DMS153 treated with DMSO at 0.1 percent for 48 hours (cell line): ENCODE measurements around the gene ABO.
"Not testable (repeated sequence)": the region's sequence is repeated elsewhere in the genome, so short reads cannot be mapped to it uniquely, and the experiment has no call there.

Experiments used
- DNase-seq: peaks from one replicate; lab custom pipeline; 2025; ENCODE audit not compliant: unreplicated experiment; lab: John Stamatoyannopoulos, UW

The ABO gene

DNA sequence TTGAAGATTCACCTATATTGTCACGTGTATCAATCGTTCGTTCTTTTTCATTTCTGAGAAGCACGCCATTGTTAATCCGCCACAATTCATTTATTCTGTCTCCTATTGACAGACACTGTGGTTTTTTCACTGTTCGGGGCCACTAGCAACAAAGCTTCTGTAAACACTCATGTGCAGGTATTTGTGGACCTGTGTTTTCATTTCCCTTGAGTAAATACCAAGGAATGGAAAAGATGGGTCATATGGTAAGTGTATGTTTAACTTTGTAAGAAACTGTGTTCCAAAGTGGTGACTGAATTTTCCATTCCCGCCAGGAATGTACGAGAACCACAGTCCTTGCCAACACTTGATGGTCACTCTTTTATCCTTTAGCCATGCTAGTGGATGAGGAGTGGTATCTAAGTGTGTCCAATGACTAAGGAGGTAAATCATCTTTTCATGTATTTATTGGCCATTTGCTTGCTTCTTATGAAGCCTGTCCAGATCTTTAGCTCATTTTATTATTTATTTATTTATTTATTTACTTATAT is 10.7 kb downstream of the ABO start:
- no peak for DNase-seq

DNA sequence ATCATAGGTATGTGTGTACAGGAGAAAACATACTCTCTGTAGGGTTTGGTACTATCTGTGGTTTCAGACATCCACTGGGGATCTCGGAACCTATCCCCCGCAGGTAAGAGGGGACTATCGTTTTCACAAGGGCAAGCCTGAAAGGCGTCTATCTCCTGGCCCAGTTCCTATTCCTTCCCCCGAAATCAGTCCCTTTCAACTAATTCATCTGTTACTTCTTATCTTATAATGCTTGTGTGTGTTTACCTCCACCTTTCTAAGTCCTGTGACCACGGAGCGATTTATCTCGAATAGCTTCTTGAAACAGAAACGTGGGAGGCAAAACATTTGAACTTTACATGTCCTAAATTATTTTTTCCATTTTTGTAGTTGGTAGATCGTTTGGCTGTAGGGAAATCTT is 11.4 kb downstream of the ABO start:
- no peak for DNase-seq

DNA sequence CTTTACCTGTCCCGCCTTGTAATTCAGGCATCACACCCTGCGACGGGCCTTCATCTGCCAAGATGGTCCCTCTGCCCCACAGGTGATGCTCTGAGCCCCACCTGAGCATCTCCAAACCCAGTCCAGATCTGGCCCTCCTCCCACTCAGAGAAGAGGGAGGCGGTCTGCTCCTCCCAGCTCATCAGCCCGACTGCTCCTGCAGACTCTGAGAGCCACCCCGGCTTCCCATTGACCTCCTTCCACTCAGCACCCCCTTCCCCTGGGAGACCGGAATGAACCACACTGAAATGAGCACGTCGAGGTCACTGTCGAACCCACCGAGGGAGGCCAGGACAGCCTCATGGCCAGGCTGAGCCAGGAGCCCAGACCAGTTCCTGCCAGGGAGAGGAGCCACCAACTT is 12.8 kb downstream of the ABO start:
- no peak for DNase-seq

- DNase-seq = no peak
Measured at GRCh38 chr9:133261753-133262120, 13.3 kb downstream of the ABO start.

DNA sequence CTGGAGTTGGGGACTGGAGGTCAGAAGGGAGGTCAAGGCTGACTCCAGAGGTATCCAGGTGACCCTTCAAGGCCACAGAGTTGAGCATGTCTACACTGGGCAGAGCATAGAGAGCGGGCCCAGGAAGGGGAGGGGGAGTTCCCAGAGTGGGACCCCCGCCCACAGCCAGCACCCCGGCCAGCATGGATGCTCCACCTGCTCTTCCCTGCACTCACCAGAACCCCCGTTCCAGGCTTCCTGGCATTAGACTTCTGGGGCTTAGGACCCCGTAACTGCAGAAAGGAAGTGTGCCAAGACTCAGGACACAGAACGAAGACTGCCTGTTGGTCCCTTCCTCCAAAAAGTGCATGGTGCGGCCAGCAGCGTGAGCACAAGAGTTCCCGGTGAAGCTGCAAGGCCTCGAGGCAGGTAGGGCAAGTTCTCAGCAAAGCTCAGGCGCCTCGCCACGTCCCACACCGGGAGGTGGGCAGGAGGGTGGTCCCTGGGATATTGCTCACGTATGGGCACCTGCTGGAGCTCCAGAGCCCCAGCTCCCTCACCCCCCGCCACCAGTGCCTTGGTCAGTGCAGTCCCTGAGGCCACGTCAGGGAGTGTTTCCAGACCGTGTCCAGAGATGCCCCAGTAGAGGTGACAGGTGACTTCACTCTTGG is 13.8 kb downstream of the ABO start:
- DNase-seq = no peak

DNA sequence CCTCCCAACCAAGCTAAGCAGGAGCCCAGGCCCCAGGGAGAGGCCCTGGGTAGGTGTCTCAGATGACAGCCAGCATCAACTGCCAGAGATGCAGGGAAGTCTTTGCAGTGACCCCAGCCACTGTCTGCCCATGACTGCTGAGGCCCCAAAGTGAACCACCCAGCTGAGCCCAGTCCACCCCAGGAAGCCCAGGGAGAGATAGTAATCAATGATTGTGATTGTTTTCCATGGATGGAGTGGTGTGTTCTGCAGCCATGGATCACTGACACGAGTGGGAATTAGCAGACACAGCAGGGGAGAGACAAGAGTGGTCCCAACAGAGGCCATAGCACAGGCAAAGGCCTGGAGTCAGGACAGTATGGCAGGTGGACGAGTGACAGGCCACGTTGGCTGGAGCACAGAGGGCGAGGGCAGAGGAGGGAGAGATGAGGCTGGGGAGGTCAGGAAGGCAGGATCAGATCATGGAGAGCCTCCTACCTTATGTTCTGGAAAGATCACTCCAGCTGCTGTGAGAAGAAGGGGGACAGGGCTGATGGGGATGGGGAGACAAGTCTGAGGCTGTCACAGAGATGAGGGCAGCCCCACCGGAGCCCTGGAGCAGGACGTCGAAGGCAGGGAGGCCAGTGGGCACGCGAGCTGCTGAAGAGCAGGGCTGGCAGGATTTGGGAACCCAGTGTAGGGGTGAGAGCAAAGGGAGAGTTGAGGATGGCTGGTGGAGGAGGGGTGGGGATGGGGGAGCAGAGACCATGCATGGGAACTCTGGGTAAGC is 14.5 kb downstream of the ABO start:
- no peak for DNase-seq

- no peak for DNase-seq
Measured at GRCh38 chr9:133258061-133259015, 16.7 kb downstream of the ABO start.

DNA sequence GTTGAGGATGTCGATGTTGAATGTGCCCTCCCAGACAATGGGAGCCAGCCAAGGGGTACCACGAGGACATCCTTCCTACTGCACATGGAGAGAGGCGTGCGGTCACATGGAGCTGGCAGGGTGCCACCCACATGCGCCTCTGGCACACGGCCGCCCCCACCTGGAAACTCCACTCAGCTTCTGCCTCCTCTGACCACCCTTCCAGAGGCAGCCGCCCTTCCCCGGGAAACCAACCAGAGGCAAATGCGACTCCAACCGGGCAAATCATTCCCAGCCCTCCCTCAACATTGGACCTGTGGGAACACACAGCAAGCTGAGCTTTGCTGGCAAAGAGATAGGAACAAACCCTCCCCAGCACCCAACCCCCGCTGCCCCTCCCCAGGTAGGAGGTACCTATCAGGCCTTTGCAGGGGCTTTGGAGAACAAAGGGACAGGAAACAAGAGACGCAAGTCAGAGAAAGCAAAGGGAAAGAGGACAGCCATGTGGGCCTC is 17.5 kb downstream of the ABO start:
- DNase-seq = no peak

GRCh38 chr9:133256686-133257091 is 18.3 kb downstream of the ABO start:
- no peak for DNase-seq

DNA sequence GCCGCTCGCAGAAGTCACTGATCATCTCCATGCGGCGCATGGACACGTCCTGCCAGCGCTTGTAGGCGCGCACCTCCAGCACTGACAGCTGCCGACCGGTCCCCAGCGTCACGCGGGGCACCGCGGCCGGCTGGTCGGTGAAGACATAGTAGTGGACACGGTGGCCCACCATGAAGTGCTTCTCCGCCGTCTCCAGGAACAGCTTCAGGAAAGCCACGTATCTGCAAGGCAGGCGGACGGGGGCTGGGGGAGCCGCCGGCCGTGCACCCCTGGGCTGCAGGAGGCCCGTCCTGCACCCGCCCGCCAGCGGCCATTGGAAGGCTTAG is 18.9 kb downstream of the ABO start:
- DNase-seq = no peak

GRCh38 chr9:133255371-133256135 is 19.4 kb downstream of the ABO start:
- no peak for DNase-seq

- DNase-seq = no peak
Measured at GRCh38 chr9:133254471-133254870, 20.5 kb downstream of the ABO start.

- DNase-seq = no peak
Measured at GRCh38 chr9:133253268-133253667, 21.7 kb downstream of the ABO start.

GRCh38 chr9:133252301-133253020 is 22.5 kb downstream of the ABO start:
- DNase-seq = no peak

GRCh38 chr9:133251773-133252172 is 23.2 kb downstream of the ABO start:
- DNase-seq = no peak

DNA sequence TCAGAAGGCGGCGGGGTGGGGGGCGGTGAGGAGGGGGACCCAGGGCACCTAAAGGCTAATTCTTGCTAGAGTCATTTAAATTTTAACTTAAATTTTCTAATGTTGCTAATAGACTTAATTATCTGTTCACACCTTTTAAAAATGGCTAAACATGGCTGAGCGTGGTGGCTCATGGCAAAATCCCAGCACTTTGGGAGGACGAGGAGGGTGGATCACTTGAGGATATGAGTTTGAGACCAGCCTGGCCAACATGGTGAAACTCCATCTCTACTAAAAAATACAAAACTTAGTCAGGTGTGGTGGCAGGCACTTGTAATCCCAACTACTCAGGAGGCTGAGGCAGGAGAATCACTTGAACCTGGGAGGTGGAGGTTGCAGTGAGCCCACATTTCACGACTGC is 23.8 kb downstream of the ABO start:
- not testable (repeated sequence) for DNase-seq

- no peak for DNase-seq
Measured at GRCh38 chr9:133250741-133251170, 24.2 kb downstream of the ABO start.

DNA sequence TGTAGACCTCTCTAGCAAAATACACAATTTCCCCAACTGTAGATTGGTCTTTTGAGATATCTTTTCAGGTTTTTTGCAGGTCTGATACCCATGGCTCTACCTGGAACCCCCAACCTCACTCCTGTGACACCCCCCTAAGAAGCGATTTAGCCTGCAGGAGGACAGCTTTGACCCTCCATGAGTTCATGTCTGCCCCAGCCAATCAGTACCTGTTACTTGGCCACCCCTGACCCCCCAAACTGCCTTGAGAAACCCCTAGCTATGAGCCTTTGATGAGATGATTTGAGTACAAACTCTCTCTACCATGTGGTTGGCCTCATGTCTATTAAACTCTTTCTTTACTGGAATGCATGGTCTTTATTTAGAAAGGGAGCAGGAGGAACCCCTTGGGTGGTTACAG is 25.7 kb downstream of the ABO start:
- DNase-seq = no peak

DNA sequence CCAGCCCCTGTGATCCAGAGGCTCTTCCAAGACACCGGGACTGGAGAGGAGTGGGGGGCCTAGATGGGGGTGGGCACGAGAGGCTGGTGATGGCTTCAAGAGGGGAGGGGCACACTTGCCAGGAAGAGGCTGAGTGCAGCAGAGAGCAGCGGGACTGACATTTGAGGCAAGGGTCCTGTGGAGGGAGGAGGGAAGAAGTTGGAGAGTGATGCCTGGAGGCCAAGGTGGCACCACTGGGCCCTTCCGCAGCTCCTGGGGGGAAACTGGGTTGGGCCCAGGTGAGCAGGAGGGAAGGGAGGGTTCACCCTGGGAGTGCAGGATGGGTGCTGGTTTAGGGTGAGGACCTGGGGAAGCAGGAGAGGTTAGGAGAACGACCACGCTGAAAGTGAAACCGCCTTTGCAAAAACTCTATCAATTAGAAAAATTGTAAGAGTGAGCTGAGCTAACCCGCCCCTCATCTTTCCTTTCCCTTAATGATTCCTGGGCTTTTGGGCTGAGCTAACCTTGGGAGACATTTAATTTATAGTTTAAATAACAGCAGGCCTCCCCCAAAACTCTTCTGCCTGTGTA is 26.2 kb downstream of the ABO start:
- no peak for DNase-seq

DNA sequence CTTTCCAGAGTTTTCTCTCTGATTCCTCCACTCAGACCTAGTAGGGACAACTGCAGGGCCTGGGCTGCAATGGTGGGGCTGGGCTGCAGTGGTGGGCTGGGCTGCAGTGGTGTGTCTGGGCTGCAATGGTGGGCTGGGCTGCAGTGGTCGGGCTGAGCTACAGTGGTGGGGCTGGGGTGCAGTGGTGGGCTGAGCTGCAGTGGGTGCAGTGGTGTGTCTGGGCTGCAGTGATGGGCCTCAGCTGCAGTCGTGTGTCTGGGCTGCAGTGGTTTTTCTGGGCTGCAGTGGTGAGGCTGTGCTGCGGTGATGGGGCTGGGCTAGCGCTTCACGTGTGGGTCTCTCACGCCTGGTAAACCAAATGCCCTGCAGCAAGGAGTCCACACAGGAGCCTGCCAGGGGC is 27.4 kb downstream of the ABO start:
- DNase-seq = no peak
